Hindlimb muscle (tissue), 1 donor: ENCODE results near the gene IDH2. TPM values are rescaled to one million over a fixed set of nuclear protein-coding genes. Genes with fewer than 3 reads are reported as not detected.

Experiments
- DNase-seq: peaks from one replicate; pipeline ENCODE4 v3.0.0-alpha.2; 2013
- polyA plus RNA-seq: library from polyadenylated mRNA; unstranded; fragments of 120-200 nt; gene quantifications from one replicate; pipeline ENCODE4 v1.2.1, GENCODE V29; 2013; ENCODE audit not compliant: insufficient read length

Gene IDH2
- polyA plus RNA-seq, 1 donor = 292 TPM

- DNase-seq = no peak
These were observed 59.3 kb downstream of the IDH2 start for GRCh38 chr15:90042766-90043529.

- DNase-seq = no peak
These were observed 59.9 kb downstream of the IDH2 start for GRCh38 chr15:90042356-90042755.

- no peak for DNase-seq
These were observed 61.6 kb downstream of the IDH2 start for GRCh38 chr15:90040618-90041017.

- no peak for DNase-seq
These were observed 62.3 kb downstream of the IDH2 start for GRCh38 chr15:90039996-90040395.

- DNase-seq = no peak
These were observed 63.6 kb downstream of the IDH2 start for GRCh38 chr15:90038632-90039095.

- no peak for DNase-seq
These were observed 64.2 kb downstream of the IDH2 start for GRCh38 chr15:90037961-90038631.

GRCh38 chr15:90037511-90037860 is 64.8 kb downstream of the IDH2 start:
- DNase-seq = no peak

- no peak for DNase-seq
These were observed 65.3 kb downstream of the IDH2 start for GRCh38 chr15:90036806-90037510.

GRCh38 chr15:90036343-90036742 is 65.9 kb downstream of the IDH2 start:
- no peak for DNase-seq

GRCh38 chr15:90035840-90036230 is 66.4 kb downstream of the IDH2 start:
- DNase-seq = no peak

GRCh38 chr15:90035095-90035839 is 67.0 kb downstream of the IDH2 start:
- no peak for DNase-seq

GRCh38 chr15:90033448-90033847 is 68.8 kb downstream of the IDH2 start:
- DNase-seq = no peak

Other genes with a start within 250 kb of the IDH2 start
- 24.0 TPM for gene AP3S2, start 208.5 kb downstream of the IDH2 start, polyA plus RNA-seq
- 16.1 TPM for gene ARPIN, start 189.5 kb downstream of the IDH2 start, polyA plus RNA-seq
- 15.7 TPM for gene ZNF710, start 101.1 kb downstream of the IDH2 start, polyA plus RNA-seq
- gene SEMA4B, start 98.9 kb upstream of the IDH2 start, polyA plus RNA-seq = 9.0 TPM
- gene CIB1, start 131.5 kb upstream of the IDH2 start, polyA plus RNA-seq = 23.1 TPM
- 3.4 TPM for gene GDPGP1, start 131.7 kb upstream of the IDH2 start, polyA plus RNA-seq
- not detected for gene TTLL13, start 147.1 kb upstream of the IDH2 start, polyA plus RNA-seq
- gene NGRN, start 163.2 kb upstream of the IDH2 start, polyA plus RNA-seq = 104 TPM
- 3.6 TPM for gene ZNF774, start 249.8 kb upstream of the IDH2 start, polyA plus RNA-seq